CD14-positive monocyte (primary cell): ENCODE results near the gene TRPM2. TPM values are rescaled to one million over a fixed set of nuclear protein-coding genes. Genes with fewer than 3 reads are reported as not detected.

Experiments used
- DNase-seq, 3 donors: peaks; one replicate each; pipeline ENCODE4 v3.0.0-alpha.2; 2011 to 2022
- H2AFZ ChIP-seq: 2 replicates; pipeline ENCODE4 v1.6.0; 2012; ENCODE audit warnings: mild to moderate bottlenecking, low read depth, low read length, inconsistent platforms; ENCODE audit not compliant: insufficient read depth, poor library complexity, severe bottlenecking
- H3K27ac ChIP-seq, 2 donors: 1 replicate in 1 of 2; 2 replicates in 1 of 2; pipeline ENCODE4 v1.5.1; 2012 to 2013; ENCODE audit warnings: low read length in 2 of 2, control low read depth in 1 of 2, inconsistent platforms in 1 of 2, low read depth in 1 of 2, mild to moderate bottlenecking in 1 of 2
- H3K27me3 ChIP-seq, 2 donors: one replicate each; pipeline versions ENCODE4 v1.6.0 to v1.6.1; 2011 to 2013; ENCODE audit warnings: low read length in 2 of 2; ENCODE audit not compliant: control insufficient read depth in 2 of 2, insufficient read depth in 2 of 2
- H3K36me3 ChIP-seq, 2 donors: replicated peaks in 1 of 2; 1 replicate in 1 of 2; 2 replicates in 1 of 2; pipeline versions ENCODE4 v1.5.1 to v1.6.1; 2012 to 2013; ENCODE audit warnings: low read length in 2 of 2, control low read depth in 1 of 2, inconsistent platforms in 1 of 2, mild to moderate bottlenecking in 1 of 2; ENCODE audit not compliant: insufficient read depth in 2 of 2, control insufficient read depth in 1 of 2
- H3K4me1 ChIP-seq, 2 donors: 1 replicate in 1 of 2; 2 replicates in 1 of 2; pipeline versions ENCODE4 v1.5.1 to v1.6.1; 2012 to 2013; ENCODE audit warnings: low read length in 2 of 2, control low read depth in 1 of 2, inconsistent platforms in 1 of 2, mild to moderate bottlenecking in 1 of 2, moderate library complexity in 1 of 2; ENCODE audit not compliant: insufficient read depth in 2 of 2, control insufficient read depth in 1 of 2
- H3K4me2 ChIP-seq: replicated peaks from 2 replicates; pipeline ENCODE3; 2012; ENCODE audit warnings: low read length, moderate library complexity, mild to moderate bottlenecking; ENCODE audit not compliant: poor library complexity, severe bottlenecking; ENCODE audit errors: extremely low read depth
- H3K4me3 ChIP-seq, 3 experiments: fragments of 200-600 bp in 1 of 3; sonication (generic) in 1 of 3; replicated peaks in 1 of 3; 1 replicate in 2 of 3; 2 replicates in 1 of 3; pipeline ENCODE4 v1.5.1; 2011 to 2013; ENCODE audit warnings: low read length in 3 of 3, mild to moderate bottlenecking in 3 of 3, control low read depth in 2 of 3, low read depth in 2 of 3, inconsistent platforms in 1 of 3, moderate library complexity in 1 of 3
- H3K79me2 ChIP-seq: 2 replicates; pipeline ENCODE4 v1.6.0; 2012; ENCODE audit warnings: mild to moderate bottlenecking, control low read depth, inconsistent platforms, low read length, moderate library complexity; ENCODE audit not compliant: insufficient read depth
- H3K9ac ChIP-seq: 2 replicates; pipeline ENCODE4 v1.6.0; 2017; ENCODE audit warnings: low read length, mild to moderate bottlenecking; ENCODE audit not compliant: insufficient read depth, poor library complexity, severe bottlenecking
- H3K9me3 ChIP-seq, 2 donors: replicated peaks in 1 of 2; 1 replicate in 1 of 2; 2 replicates in 1 of 2; pipeline versions ENCODE4 v1.5.1 to v1.6.1; 2012 to 2013; ENCODE audit warnings: low read length in 2 of 2, control low read depth in 1 of 2; ENCODE audit not compliant: control insufficient read depth in 1 of 2, insufficient read depth in 1 of 2
- H4K20me1 ChIP-seq: 2 replicates; pipeline ENCODE4 v1.6.0; 2012; ENCODE audit warnings: mild to moderate bottlenecking, low read length, control low read depth, moderate library complexity; ENCODE audit not compliant: insufficient read depth
- H3K27ac Mint-ChIP-seq, 7 donors: one replicate each; pipeline ENCODE4 v1.8.0; 2020; ENCODE audit warnings: mild to moderate bottlenecking in 7 of 7, mixed read lengths in 7 of 7, moderate library complexity in 6 of 7, inconsistent platforms in 2 of 7
- H3K27me3 Mint-ChIP-seq, 3 donors: one replicate each; pipeline ENCODE4 v1.8.0; 2021 to 2022; ENCODE audit warnings: low read depth in 3 of 3, mild to moderate bottlenecking in 3 of 3, mixed read lengths in 3 of 3, moderate library complexity in 3 of 3, inconsistent platforms in 1 of 3
- H3K36me3 Mint-ChIP-seq, 2 donors: one replicate each; pipeline ENCODE4 v1.8.0; 2020; ENCODE audit warnings: mixed read lengths in 2 of 2, inconsistent platforms in 1 of 2, mild to moderate bottlenecking in 1 of 2
- H3K4me1 Mint-ChIP-seq: one replicate; pipeline ENCODE4 v1.8.0; 2020; ENCODE audit warnings: mild to moderate bottlenecking, mixed read lengths
- H3K4me3 Mint-ChIP-seq, 2 donors: one replicate each; pipeline ENCODE4 v1.8.0; 2020; ENCODE audit warnings: mild to moderate bottlenecking in 2 of 2, mixed read lengths in 2 of 2, moderate library complexity in 1 of 2
- H3K9me3 Mint-ChIP-seq, 7 donors: one replicate each; pipeline ENCODE4 v1.8.0; 2020 to 2022; ENCODE audit warnings: mixed read lengths in 7 of 7, mild to moderate bottlenecking in 6 of 7, moderate library complexity in 6 of 7, inconsistent platforms in 2 of 7
- CTCF ChIP-seq: fragments of 200-600 bp; IDR thresholded peaks from one replicate; pipeline ENCODE4 v1.8.0; 2022; ENCODE audit warnings: antibody characterized with exemption, mild to moderate bottlenecking
- WGBS: methylation state at CpG from one replicate; pipeline ENCODE4 v1.1.5; 2013; ENCODE audit warnings: missing lambda C conversion rate; ENCODE audit not compliant: insufficient coverage; 5-methylcytosine and 5-hydroxymethylcytosine counted together
- intact Hi-C, 2 donors: fragments of 100-400 bp; cut with micrococcal nuclease; formaldehyde crosslinking; loops; one replicate each; pipeline versions ENCODE4 v1.15.0 to v1.15.1; 2023
- polyA plus RNA-seq, 3 donors: library from polyadenylated mRNA; depleted of rRNA in 1 of 3; unstranded in 2 of 3; stranded (reverse) in 1 of 3; fragments of 300-500 nt in 2 of 3; fragments of >200 nt in 1 of 3; fragmentation: Illumina TruSeq in 2 of 3; gene quantifications; 1 replicate in 2 of 3; 2 replicates in 1 of 3; pipeline ENCODE4 v1.2.3, GENCODE V29; 2012 to 2021

TRPM2 gene
- polyA plus RNA-seq, 3 donors: 7.6 to 21.6 (median 12.2) TPM

GRCh38 chr21:44463724-44464123, 110.3 kb downstream of the TRPM2 start:
- Histone ChIP-seq H3K36me3 (no peaks in the 10 kb centered on the region), H4K20me1 (no peaks in the 10 kb centered on the region), H3K79me2 (no peaks in the 10 kb centered on the region), H3K9me3 (no peaks in the 10 kb centered on the region), H2AFZ (no peak overlapping the region), H3K27me3 (no peaks in the 10 kb centered on the region), H3K4me2 (no peak overlapping the region), H3K27ac (no peak overlapping the region), H3K4me1 (no peaks in the 10 kb centered on the region), H3K4me3 (no peak overlapping the region), H3K9ac (no peak overlapping the region)
- TF ChIP-seq CTCF: no peak
- Mint-ChIP-seq H3K36me3 (no peaks in the 10 kb centered on the region), H3K4me3 (no peak overlapping the region), H3K9me3 (peaks cover 0 to 1% (median 0%) of the 10 kb centered on the region in 7 donors), H3K4me1 (peaks cover 11% of the 10 kb centered on the region), H3K27ac (peak overlapping the region in 1 of 7 donors; percentile 57), H3K27me3 (peaks cover under 1 to 5% (median under 1%) of the 10 kb centered on the region in 3 donors)
- WGBS: 87% methylated on average over 30 of the region's 30 CpGs
- DNase-seq: no peak
- intact Hi-C loops: no loop called here

GRCh38 chr21:44464351-44464750, 110.9 kb downstream of the TRPM2 start:
- 94% methylated on average over 9 of the region's 12 CpGs for WGBS
- Histone ChIP-seq H3K4me1 (no peaks in the 10 kb centered on the region), H2AFZ (no peak overlapping the region), H4K20me1 (no peaks in the 10 kb centered on the region), H3K27me3 (no peaks in the 10 kb centered on the region), H3K79me2 (no peaks in the 10 kb centered on the region), H3K4me3 (no peak overlapping the region), H3K36me3 (no peaks in the 10 kb centered on the region), H3K4me2 (no peak overlapping the region), H3K9ac (no peak overlapping the region), H3K9me3 (no peaks in the 10 kb centered on the region), H3K27ac (no peak overlapping the region)
- Mint-ChIP-seq H3K27ac (no peak overlapping the region), H3K27me3 (peaks cover 0 to 5% (median 1%) of the 10 kb centered on the region in 3 donors), H3K9me3 (peaks cover 0 to 1% (median 0%) of the 10 kb centered on the region in 7 donors), H3K4me1 (peaks cover 7% of the 10 kb centered on the region), H3K4me3 (no peak overlapping the region), H3K36me3 (no peaks in the 10 kb centered on the region)
- DNase-seq: no peak
- intact Hi-C loops: no loop called here
- TF ChIP-seq CTCF: no peak
